GM12873 (cell line): ENCODE data around the gene USP24.

ENCODE experiments used
- CTCF ChIP-seq: IDR thresholded peaks from 2 replicates; pipeline ENCODE4 v1.5.1; 2012; ENCODE audit warnings: low read depth, mild to moderate bottlenecking, moderate library complexity, low read length, control low read depth; ENCODE audit not compliant: insufficient read depth; ENCODE audit errors: missing control alignments

The USP24 gene

GRCh38 chr1:55213885-55214211 lies 1.3 kb downstream of the USP24 start:
- no peak for TF ChIP-seq CTCF

GRCh38 chr1:55213151-55213884 lies 1.8 kb downstream of the USP24 start:
- no peak for TF ChIP-seq CTCF

- TF ChIP-seq CTCF, result no peak
Observed at GRCh38 chr1:55212349-55213150, 2.6 kb downstream of the USP24 start.

GRCh38 chr1:55211863-55212262 lies 3.3 kb downstream of the USP24 start:
- no peak for TF ChIP-seq CTCF

GRCh38 chr1:55210990-55211801 lies 4.0 kb downstream of the USP24 start:
- no peak for TF ChIP-seq CTCF

GRCh38 chr1:55209247-55209646 lies 5.9 kb downstream of the USP24 start:
- peak; percentile 24 for TF ChIP-seq CTCF

GRCh38 chr1:55206210-55206609 lies 9.0 kb downstream of the USP24 start:
- no peak for TF ChIP-seq CTCF
